PC-9 (cell line): Measurements from ENCODE around the gene C3orf18. TPM values are rescaled to one million over a fixed set of nuclear protein-coding genes. Genes with fewer than 3 reads are reported as not detected.

Experiments
- BruUV-seq: library from RNA; stranded (reverse); fragments of 400-500 nt; replicated peaks from 2 replicates; lab custom pipeline; 2021; lab: Mats Ljungman, UMichigan
- CTCF ChIA-PET: fragments of 300-600 bp; sonication (Branson Sonifier 250); formaldehyde crosslinking; loops from one replicate; lab custom pipeline; 2022; ENCODE audit warnings: antibody characterized with exemption; lab: Charles Lee
- POLR2A ChIA-PET: fragments of 300-600 bp; sonication (Branson Sonifier 250); formaldehyde crosslinking; loops from one replicate; lab custom pipeline; 2022; ENCODE audit warnings: antibody characterized with exemption; ENCODE audit not compliant: unreplicated experiment; lab: Charles Lee
- DNase-seq, 2 experiments: peaks; one replicate each; pipeline versions ENCODE4 v3.0.0 to v3.0.0-alpha.2; 2015 to 2022; ENCODE audit warnings: mixed read lengths in 1 of 2
- H2AFZ ChIP-seq: fragments of 200-600 bp; sonication (generic); 2 replicates; pipeline ENCODE4 v1.8.1; 2017; ENCODE audit warnings: antibody characterized with exemption
- H3F3A ChIP-seq: fragments of 200-600 bp; sonication (generic); 2 replicates; pipeline ENCODE4 v1.8.1; 2017; ENCODE audit warnings: antibody characterized with exemption, mild to moderate bottlenecking, low read depth; ENCODE audit not compliant: insufficient read depth
- H3K27ac ChIP-seq: fragments of 200-600 bp; sonication (generic); 2 replicates; pipeline ENCODE4 v1.6.1; 2016; ENCODE audit warnings: mixed run types
- H3K27me3 ChIP-seq: fragments of 200-600 bp; sonication (generic); 2 replicates; pipeline ENCODE4 v1.6.1; 2016; ENCODE audit warnings: low read depth, mixed run types; ENCODE audit not compliant: insufficient read depth
- H3K36me3 ChIP-seq: fragments of 200-600 bp; sonication (generic); 2 replicates; pipeline ENCODE4 v1.6.1; 2016; ENCODE audit warnings: low read depth, mixed run types
- H3K4me1 ChIP-seq: fragments of 200-600 bp; sonication (generic); replicated peaks from 2 replicates; pipeline ENCODE4 v1.6.1; 2016; ENCODE audit warnings: mixed run types; ENCODE audit not compliant: insufficient read depth
- H3K4me2 ChIP-seq: fragments of 200-600 bp; sonication (generic); 2 replicates; pipeline ENCODE4 v1.6.1; 2017; ENCODE audit warnings: mixed run types
- H3K4me3 ChIP-seq: fragments of 200-600 bp; sonication (generic); 2 replicates; pipeline ENCODE4 v1.6.1; 2016; ENCODE audit warnings: mixed run types
- H3K79me2 ChIP-seq: fragments of 200-600 bp; sonication (generic); 2 replicates; pipeline ENCODE4 v1.6.1; 2017; ENCODE audit warnings: low read depth, mixed run types
- H3K9me2 ChIP-seq: fragments of 200-600 bp; sonication (generic); 2 replicates; pipeline ENCODE4 v1.8.1; 2017; ENCODE audit warnings: mild to moderate bottlenecking; ENCODE audit not compliant: insufficient read depth
- H3K9me3 ChIP-seq: fragments of 200-600 bp; sonication (generic); 2 replicates; pipeline ENCODE4 v1.8.1; 2016; ENCODE audit warnings: low read depth; ENCODE audit not compliant: insufficient read depth
- H4K20me1 ChIP-seq: fragments of 200-600 bp; sonication (generic); 2 replicates; pipeline ENCODE4 v1.8.1; 2017; ENCODE audit not compliant: insufficient read depth
- CTCF ChIP-seq: fragments of 200-600 bp; sonication (generic); conservative IDR thresholded peaks from 2 replicates; pipeline ENCODE4 v1.6.1; 2017; ENCODE audit warnings: mixed run types, antibody characterized with exemption, mild to moderate bottlenecking, moderate library complexity
- EZH2 ChIP-seq: fragments of 200-600 bp; sonication (generic); IDR thresholded peaks from 2 replicates; pipeline ENCODE4 v1.8.0; 2017; ENCODE audit warnings: antibody characterized with exemption, low read depth
- intact Hi-C: fragments of 100-400 bp; cut with micrococcal nuclease; formaldehyde crosslinking; loops from one replicate; pipeline ENCODE4 v1.10.0; 2022; ENCODE audit not compliant: unreplicated experiment
- total RNA-seq: library from RNA; stranded (reverse); gene quantifications from 2 replicates; pipeline ENCODE4 v1.2.3, GENCODE V29; 2021

The C3orf18 gene
- total RNA-seq, 1 experiment from 2014 or later: 7.5 TPM

- Histone ChIP-seq H3K27ac (no peak overlapping the region), H4K20me1 (no peaks in the 10 kb centered on the region), H3K36me3 (no peaks in the 10 kb centered on the region), H3K79me2 (no peaks in the 10 kb centered on the region), H3K4me3 (no peak overlapping the region), H3K9me2 (no peaks in the 10 kb centered on the region), H3K9me3 (no peaks in the 10 kb centered on the region), H3K4me2 (no peak overlapping the region), H2AFZ (no peak overlapping the region), H3K4me1 (peaks cover 6% of the 10 kb centered on the region; the same call in 1 of the 2 replicates), H3K27me3 (no peaks in the 10 kb centered on the region), H3F3A (peaks cover 10% of the 10 kb centered on the region; the same call in 1 of the 2 replicates)
- CTCF ChIA-PET: no interaction called here
- no TSS peak for BruUV-seq
- no peak for TF ChIP-seq EZH2
- no peak for TF ChIP-seq CTCF
- POLR2A ChIA-PET: no interaction called here
- intact Hi-C loops: no loop called here
- DNase-seq: no peak
Observed at GRCh38 chr3:50563867-50564266, 3.7 kb downstream of the C3orf18 start.

- CTCF ChIA-PET: no interaction called here
- Histone ChIP-seq H3K9me2 (no peaks in the 10 kb centered on the region), H4K20me1 (no peaks in the 10 kb centered on the region), H3K27ac (no peak overlapping the region), H3K36me3 (no peaks in the 10 kb centered on the region), H3K27me3 (no peaks in the 10 kb centered on the region), H2AFZ (no peak overlapping the region), H3K4me1 (peaks cover 6% of the 10 kb centered on the region; the same call in 1 of the 2 replicates), H3K9me3 (no peaks in the 10 kb centered on the region), H3F3A (peaks cover 1% of the 10 kb centered on the region; the same call in 1 of the 2 replicates), H3K79me2 (no peaks in the 10 kb centered on the region), H3K4me2 (no peak overlapping the region), H3K4me3 (no peak overlapping the region)
- POLR2A ChIA-PET: no interaction called here
- no TSS peak for BruUV-seq
- no peak for DNase-seq
- intact Hi-C loops: no loop called here
- no peak for TF ChIP-seq CTCF
- TF ChIP-seq EZH2: no peak
Observed at GRCh38 chr3:50562861-50563260, 4.7 kb downstream of the C3orf18 start.

- no peak overlapping the region for H3K27ac ChIP-seq
- H3K79me2 ChIP-seq: no peaks in the 10 kb centered on the region
- H3K9me2 ChIP-seq: no peaks in the 10 kb centered on the region
- no TSS peak for BruUV-seq
- no peaks in the 10 kb centered on the region for H3K4me1 ChIP-seq
- ChIA-PET POLR2A (no interaction called here), CTCF (no interaction called here)
- intact Hi-C loops: loop anchor here (10.0 kb wide), 1 partner anchor 435 kb away; no protein-coding TSS in a partner anchor
- no peaks in the 10 kb centered on the region for H3F3A ChIP-seq
- TF ChIP-seq CTCF: no peak
- H3K4me2 ChIP-seq: no peak overlapping the region
- peak; percentile 25 to 58 for DNase-seq
- H2AFZ ChIP-seq: no peak overlapping the region
- H3K4me3 ChIP-seq: no peak overlapping the region
- no peaks in the 10 kb centered on the region for H3K36me3 ChIP-seq
- H3K9me3 ChIP-seq: no peaks in the 10 kb centered on the region
- no peaks in the 10 kb centered on the region; the same call in 1 of the 2 replicates for H3K27me3 ChIP-seq
- H4K20me1 ChIP-seq: no peaks in the 10 kb centered on the region
Observed at GRCh38 chr3:50559702-50560101, 7.8 kb downstream of the C3orf18 start.
